Prostate gland (tissue), 2 donors: Measurements from ENCODE around the gene CTNNAL1. TPM values are rescaled to one million over a fixed set of nuclear protein-coding genes. Genes with fewer than 3 reads are reported as not detected.

Source experiments
- DNase-seq: peaks from one replicate; pipeline ENCODE4 v3.0.0-alpha.2; 2019; ENCODE audit warnings: low spot score
- H3K27ac ChIP-seq, 2 donors: fragments of 200-600 bp; sonication (generic); 2 replicates each; pipeline ENCODE4 v1.5.1; 2017 to 2019
- H3K27me3 ChIP-seq: fragments of 200-600 bp; sonication (generic); replicated peaks from 2 replicates; pipeline ENCODE4 v1.5.1; 2019; ENCODE audit not compliant: insufficient read depth
- H3K36me3 ChIP-seq, 2 donors: fragments of 200-600 bp; sonication (generic); 1 replicate in 1 of 2; 2 replicates in 1 of 2; pipeline versions ENCODE4 v1.5.1 to v1.8.1; 2017 to 2019
- H3K4me1 ChIP-seq: fragments of 200-600 bp; sonication (generic); replicated peaks from 2 replicates; pipeline ENCODE4 v1.5.1; 2019
- H3K4me3 ChIP-seq, 2 donors: fragments of 200-600 bp; sonication (generic); 2 replicates each; pipeline ENCODE4 v1.5.1; 2017 to 2019
- H3K9me3 ChIP-seq: fragments of 200-600 bp; sonication (generic); 2 replicates; pipeline ENCODE4 v1.5.1; 2017
- CTCF ChIP-seq, 4 experiments: fragments of 200-600 bp in 2 of 4; fragments of 450-650 bp in 2 of 4; sonication (generic) in 2 of 4; IDR thresholded peaks; 1 replicate in 3 of 4; 2 replicates in 1 of 4; pipeline ENCODE4 v1.5.1; 2016 to 2019; ENCODE audit warnings: antibody characterized with exemption in 4 of 4, mild to moderate bottlenecking in 2 of 4, moderate library complexity in 2 of 4
- POLR2A ChIP-seq: fragments of 450-650 bp; IDR thresholded peaks from one replicate; pipeline ENCODE4 v1.6.1; 2016; ENCODE audit warnings: antibody characterized with exemption, mild to moderate bottlenecking
- POLR2AphosphoS5 ChIP-seq: sonication (generic); formaldehyde crosslinking; IDR thresholded peaks from one replicate; pipeline ENCODE4 v1.6.1; 2017; ENCODE audit warnings: antibody characterized with exemption
- WGBS: methylation state at CpG from one replicate; pipeline ENCODE4 v1.1.5; 2018; 5-methylcytosine and 5-hydroxymethylcytosine counted together
- intact Hi-C: fragments of 100-400 bp; cut with DNase I; formaldehyde crosslinking; loops from one replicate; pipeline ENCODE4 v1.14.2; 2022
- total RNA-seq, 2 donors: library from RNA; depleted of rRNA; stranded (reverse); fragments of >200 nt; gene quantifications; one replicate each; pipeline ENCODE4 v1.1.0, GENCODE V29; 2016

The CTNNAL1 gene
- total RNA-seq, 2 donors from 2014 or later = 20.2 to 74.6 TPM

GRCh38 chr9:109043578-109043977, 30.3 kb upstream of the CTNNAL1 start:
- H3K4me3 ChIP-seq = no peak overlapping the region
- H3K36me3 ChIP-seq = no peaks in the 10 kb centered on the region
- no peaks in the 10 kb centered on the region for H3K9me3 ChIP-seq
- WGBS = 93% methylated on average over 4 of the region's 4 CpGs
- H3K27ac ChIP-seq = no peak overlapping the region
- intact Hi-C loops = no loop called here
- H3K27me3 ChIP-seq = no peaks in the 10 kb centered on the region
- TF ChIP-seq POLR2AphosphoS5 (no peak), CTCF (IDR thresholded peaks at IDR 0.05) (no peak), POLR2A (no peak)
- no peak for DNase-seq
- no peaks in the 10 kb centered on the region for H3K4me1 ChIP-seq

GRCh38 chr9:109040571-109040970, 27.3 kb upstream of the CTNNAL1 start:
- Histone ChIP-seq H3K4me1 (no peaks in the 10 kb centered on the region), H3K4me3 (no peak overlapping the region), H3K27me3 (no peaks in the 10 kb centered on the region), H3K27ac (no peak overlapping the region), H3K36me3 (no peaks in the 10 kb centered on the region), H3K9me3 (no peaks in the 10 kb centered on the region)
- no peak for DNase-seq
- WGBS = 98% methylated on average over 4 of the region's 4 CpGs
- TF ChIP-seq POLR2AphosphoS5 = no peak
- intact Hi-C loops = no loop called here

GRCh38 chr9:109039539-109039938, 26.2 kb upstream of the CTNNAL1 start:
- Histone ChIP-seq H3K9me3 (no peaks in the 10 kb centered on the region), H3K4me1 (no peaks in the 10 kb centered on the region), H3K36me3 (no peaks in the 10 kb centered on the region), H3K27ac (no peak overlapping the region), H3K4me3 (no peak overlapping the region), H3K27me3 (no peaks in the 10 kb centered on the region)
- intact Hi-C loops = no loop called here
- DNase-seq = no peak
- 89% methylated on average over 4 of the region's 4 CpGs for WGBS
- TF ChIP-seq POLR2AphosphoS5 (no peak), CTCF (IDR thresholded peaks at IDR 0.05) (no peak), POLR2A (no peak)

- TF ChIP-seq POLR2A = no peak
- TF ChIP-seq POLR2AphosphoS5 = no peak
- TF ChIP-seq CTCF (IDR thresholded peaks at IDR 0.05) = no peak
- Histone ChIP-seq H3K27ac (no peak overlapping the region), H3K27me3 (no peaks in the 10 kb centered on the region), H3K36me3 (no peaks in the 10 kb centered on the region), H3K4me3 (no peak overlapping the region), H3K4me1 (no peaks in the 10 kb centered on the region), H3K9me3 (no peaks in the 10 kb centered on the region)
- no peak for DNase-seq
- intact Hi-C loops = no loop called here
- 84% methylated on average over 4 of the region's 4 CpGs for WGBS
Measured at GRCh38 chr9:109037946-109038715, 24.8 kb upstream of the CTNNAL1 start.

GRCh38 chr9:109036744-109037680, 23.7 kb upstream of the CTNNAL1 start:
- Histone ChIP-seq H3K4me1 (no peaks in the 10 kb centered on the region), H3K27ac (no peak overlapping the region), H3K36me3 (no peaks in the 10 kb centered on the region), H3K27me3 (no peaks in the 10 kb centered on the region), H3K4me3 (no peak overlapping the region), H3K9me3 (no peaks in the 10 kb centered on the region)
- DNase-seq = no peak
- intact Hi-C loops = no loop called here
- 86% methylated on average over 6 of the region's 6 CpGs for WGBS
- TF ChIP-seq POLR2A (no peak), POLR2AphosphoS5 (no peak), CTCF (IDR thresholded peaks at IDR 0.05) (no peak)
